HEK293 (cell line): ENCODE measurements around the gene TTYH1.
"Not testable (repeated sequence)": the region's sequence is repeated elsewhere in the genome, so short reads cannot be mapped to it uniquely, and the experiment has no call there.

ENCODE experiments used
- CTCF ChIA-PET: fragments of 350-600 bp; formaldehyde crosslinking; extraction: SDS; loops from one replicate; lab custom pipeline; 2021; ENCODE audit warnings: antibody characterized with exemption; lab: Yijun Ruan, JAX
- POLR2A ChIA-PET: fragments of 300-600 bp; formaldehyde crosslinking; extraction: SDS; loops from one replicate; lab custom pipeline; 2020; ENCODE audit warnings: antibody characterized with exemption, inconsistent platforms; lab: Yijun Ruan, JAX
- H3K27ac ChIP-seq: fragments of 200-500 bp; sonication (Bioruptor generic); 2 replicates; pipeline ENCODE4 v1.5.1; 2014; ENCODE audit warnings: low read depth, low read length, control low read depth, inconsistent platforms; ENCODE audit errors: extremely low read depth
- H3K36me3 ChIP-seq, 2 experiments: fragments of 200-500 bp in 1 of 2; sonication (Bioruptor generic) in 1 of 2; 1 replicate in 1 of 2; 2 replicates in 1 of 2; pipeline ENCODE4 v1.5.1; 2014 to 2017; ENCODE audit warnings: inconsistent platforms in 2 of 2, low read length in 2 of 2; ENCODE audit not compliant: control insufficient read depth in 2 of 2, insufficient read depth in 1 of 2
- H3K4me1 ChIP-seq: fragments of 200-500 bp; sonication (Bioruptor generic); 2 replicates; pipeline ENCODE4 v1.5.1; 2014; ENCODE audit warnings: mild to moderate bottlenecking, low read length, inconsistent platforms; ENCODE audit not compliant: control insufficient read depth, insufficient read depth
- H3K4me3 ChIP-seq: 2 replicates; pipeline ENCODE4 v1.5.1; 2011; ENCODE audit warnings: low read depth, mild to moderate bottlenecking, control low read depth, low read length, moderate library complexity
- H3K9me3 ChIP-seq: fragments of 200-500 bp; sonication (Bioruptor generic); 2 replicates; pipeline ENCODE4 v1.5.1; 2014; ENCODE audit warnings: low read depth, low read length, inconsistent platforms; ENCODE audit not compliant: control insufficient read depth, insufficient read depth
- KLF8 ChIP-seq: fragments of 450-650 bp; formaldehyde crosslinking; IDR thresholded peaks from 2 replicates; pipeline ENCODE4 v1.5.1; 2016; ENCODE audit warnings: missing biosample characterization, missing genetic modification characterization
- ZNF140 ChIP-seq: fragments of 450-650 bp; formaldehyde crosslinking; IDR thresholded peaks from 2 replicates; pipeline ENCODE4 v1.5.1; 2016; ENCODE audit warnings: missing biosample characterization, missing genetic modification characterization
- ZNF48 ChIP-seq: fragments of 450-650 bp; formaldehyde crosslinking; IDR thresholded peaks from 2 replicates; pipeline ENCODE4 v1.5.1; 2016; ENCODE audit warnings: missing biosample characterization, missing genetic modification characterization
- ZNF518A ChIP-seq: fragments of 450-650 bp; formaldehyde crosslinking; conservative IDR thresholded peaks from 2 replicates; pipeline ENCODE4 v1.5.1; 2016; ENCODE audit warnings: low read depth, missing biosample characterization, missing genetic modification characterization
- ZNF521 ChIP-seq: fragments of 450-650 bp; formaldehyde crosslinking; IDR thresholded peaks from 2 replicates; pipeline ENCODE4 v1.5.1; 2017; ENCODE audit warnings: missing biosample characterization, mild to moderate bottlenecking, missing genetic modification characterization
- ZNF558 ChIP-seq: fragments of 450-650 bp; formaldehyde crosslinking; IDR thresholded peaks from 2 replicates; pipeline ENCODE4 v1.5.1; 2016; ENCODE audit warnings: missing biosample characterization, missing genetic modification characterization
- ZNF571 ChIP-seq: fragments of 450-650 bp; formaldehyde crosslinking; IDR thresholded peaks from 2 replicates; pipeline ENCODE4 v1.5.0; 2017; ENCODE audit warnings: missing biosample characterization, missing genetic modification characterization

The TTYH1 gene

DNA sequence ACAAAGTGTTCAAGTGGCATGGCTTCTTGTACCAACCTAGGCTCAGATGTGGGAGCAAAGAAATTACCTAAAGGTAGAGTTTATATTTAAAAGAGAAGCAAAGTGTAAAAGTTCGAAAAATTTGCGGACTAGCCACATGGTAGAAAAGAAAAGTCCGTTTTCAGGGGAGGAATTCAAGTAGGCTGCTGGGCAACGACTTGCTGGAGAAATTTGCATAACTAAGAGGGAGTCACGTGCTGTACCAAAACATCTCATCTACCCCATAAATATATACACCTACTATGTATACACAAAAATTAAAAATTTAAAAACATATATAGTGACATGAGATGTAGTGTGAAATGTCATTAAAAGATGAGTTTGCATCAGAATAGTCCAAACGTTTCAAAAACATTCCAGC lies 48.5 kb upstream of the TTYH1 start (continued):
- no peak for TF ChIP-seq ZNF518A (tag by site-specific recombination)

DNA sequence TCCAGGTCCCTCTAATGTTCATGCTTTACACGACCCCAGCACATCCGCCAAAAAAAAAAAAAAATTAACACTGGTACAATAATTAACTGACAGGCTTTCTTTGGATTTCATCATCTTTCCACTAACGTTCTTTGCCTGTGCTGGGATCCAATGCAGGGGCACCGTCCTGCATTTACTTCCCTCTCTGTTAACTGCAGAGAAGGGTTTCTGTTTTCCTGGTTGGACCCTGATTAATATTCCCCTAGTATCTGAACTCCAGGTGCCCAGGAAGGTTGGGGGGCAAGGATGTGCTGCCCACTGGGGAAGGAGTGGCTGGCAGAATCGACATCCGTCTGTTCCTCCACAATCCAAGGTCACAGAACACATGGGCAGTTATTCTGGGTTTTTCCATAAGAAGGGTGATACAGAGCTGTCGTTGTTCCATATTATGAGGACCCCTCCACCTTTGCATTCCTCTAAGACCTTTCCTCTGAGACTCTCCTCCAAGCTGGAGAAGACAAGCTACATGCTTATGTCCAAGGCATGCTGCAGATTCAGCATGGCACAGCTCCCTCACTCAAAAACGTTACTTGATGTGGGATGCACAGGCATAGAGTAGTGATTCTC lies 46.1 kb upstream of the TTYH1 start:
- Histone ChIP-seq H3K36me3 (no peaks in the 10 kb centered on the region), H3K4me3 (no peak overlapping the region), H3K9me3 (no peaks in the 10 kb centered on the region), H3K4me1 (no peaks in the 10 kb centered on the region), H3K27ac (no peak overlapping the region)
- CTCF ChIA-PET: interaction anchor here (0.5 kb wide), 1 partner anchor 16 kb away, joined by 5 read pairs; no protein-coding TSS in a partner anchor
- POLR2A ChIA-PET: no interaction called here
- TF ChIP-seq ZNF140 (tag by site-specific recombination) (no peak), ZNF521 (tag by site-specific recombination) (no peak), ZNF571 (tag by site-specific recombination) (no peak), ZNF558 (tag by site-specific recombination) (no peak), KLF8 (tag by site-specific recombination) (no peak), ZNF48 (tag by site-specific recombination) (no peak)

DNA sequence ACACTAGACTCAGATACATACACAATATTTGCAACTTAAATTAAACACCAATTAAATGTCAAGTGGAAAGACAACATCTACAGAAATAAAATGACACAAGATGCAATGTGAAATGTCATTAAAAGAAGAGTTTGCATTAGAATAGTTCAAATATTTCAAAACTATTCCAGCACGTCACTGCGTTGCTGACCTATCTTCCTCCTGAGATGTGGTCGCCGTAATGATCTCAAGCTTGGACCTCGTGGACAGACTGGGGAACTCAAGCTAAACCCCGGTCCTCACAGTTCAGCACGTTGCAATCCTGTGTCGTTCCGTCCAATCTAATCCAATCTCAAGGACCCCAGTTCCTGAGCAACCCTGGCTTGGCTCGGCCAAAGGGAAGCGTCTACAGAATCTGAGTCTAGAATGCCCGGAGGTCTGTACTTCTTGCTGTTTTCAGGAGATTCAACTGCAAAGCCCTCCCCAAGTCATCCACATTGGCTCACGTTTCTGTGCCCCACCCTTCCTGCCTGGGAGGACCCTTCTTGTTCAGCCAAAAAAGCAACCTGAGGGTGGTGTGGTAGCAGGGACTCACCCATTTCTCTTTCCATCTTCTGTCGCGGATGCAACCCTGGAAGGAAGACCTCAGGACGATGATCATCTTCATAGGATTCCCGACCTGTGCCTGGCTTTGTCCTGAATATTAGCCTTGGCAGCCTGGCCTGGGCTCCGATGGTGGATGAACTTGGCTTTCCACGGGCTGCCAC lies 45.4 kb upstream of the TTYH1 start:
- H3K4me3 ChIP-seq, H3K9me3 ChIP-seq, POLR2A ChIA-PET, H3K4me1 ChIP-seq, H3K27ac ChIP-seq, H3K36me3 ChIP-seq: not testable (repeated sequence)
- CTCF ChIA-PET: interaction anchor here (0.5 kb wide), 1 partner anchor 17 kb away, joined by 5 read pairs; no protein-coding TSS in a partner anchor

DNA sequence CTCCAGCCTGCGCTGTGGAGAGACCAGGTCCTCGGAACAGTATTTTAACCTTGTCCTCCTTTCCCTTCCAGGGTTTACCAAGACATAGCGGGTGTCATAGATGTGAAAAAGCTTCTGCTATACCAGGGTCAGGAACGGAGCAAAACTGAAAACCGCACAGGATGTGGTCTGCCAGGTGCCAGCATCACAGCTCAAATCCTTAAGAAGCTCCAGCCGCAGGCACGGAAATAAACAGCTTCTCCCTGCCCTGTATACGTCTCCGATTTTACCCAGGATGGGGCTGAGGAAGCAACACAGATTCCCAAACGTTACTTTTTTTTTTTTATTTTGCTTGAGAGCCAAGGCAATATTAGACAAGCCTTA lies 44.8 kb upstream of the TTYH1 start:
- CTCF ChIA-PET, H3K4me3 ChIP-seq, POLR2A ChIA-PET, H3K36me3 ChIP-seq, H3K27ac ChIP-seq, H3K9me3 ChIP-seq, H3K4me1 ChIP-seq: not testable (repeated sequence)

GRCh38 chr19:54371453-54371852 lies 43.8 kb upstream of the TTYH1 start:
- H3K9me3 ChIP-seq, H3K27ac ChIP-seq, POLR2A ChIA-PET, H3K4me1 ChIP-seq, H3K4me3 ChIP-seq, H3K36me3 ChIP-seq: not testable (repeated sequence)
- CTCF ChIA-PET: interaction anchor here (1.1 to 1.6 kb wide), 2 partner anchors 19 to 47 kb away, joined by 3 to 8 read pairs; no protein-coding TSS in a partner anchor
